CD4-positive, alpha-beta T cell treated with Interleukin-15 for 4 hours (primary cell): ENCODE data around the gene PGLYRP4.

Experiments used
- DNase-seq: peaks from one replicate; pipeline ENCODE4 v3.0.0-alpha.2; 2020; ENCODE audit warnings: low spot score

Gene PGLYRP4

GRCh38 chr1:153348511-153349362 is at the start of gene PGLYRP4:
TSS of gene PGLYRP4 (minus strand) at chr1:153348841. CDS start at chr1:153347932, 909 bp downstream.
- DNase-seq, result no peak

- DNase-seq, result no peak
These were observed 49.4 kb upstream of the PGLYRP4 start for GRCh38 chr1:153397924-153398651.

- no peak for DNase-seq
These were observed 48.6 kb upstream of the PGLYRP4 start for GRCh38 chr1:153397051-153397923.

GRCh38 chr1:153396461-153396860 is 47.8 kb upstream of the PGLYRP4 start:
- no peak for DNase-seq

GRCh38 chr1:153395776-153396175 is 47.1 kb upstream of the PGLYRP4 start:
- DNase-seq, result no peak

- DNase-seq, result no peak
These were observed 46.6 kb upstream of the PGLYRP4 start for GRCh38 chr1:153395136-153395685.

- no peak for DNase-seq
These were observed 45.8 kb upstream of the PGLYRP4 start for GRCh38 chr1:153394391-153394790.

- no peak for DNase-seq
These were observed 45.3 kb upstream of the PGLYRP4 start for GRCh38 chr1:153393926-153394325.

GRCh38 chr1:153392822-153393221 is 44.2 kb upstream of the PGLYRP4 start:
- no peak for DNase-seq

GRCh38 chr1:153392258-153392657 is 43.6 kb upstream of the PGLYRP4 start:
- no peak for DNase-seq

GRCh38 chr1:153390938-153391710 is 42.5 kb upstream of the PGLYRP4 start, which contains the start of gene S100A8:
TSS of gene S100A8 (minus strand) at chr1:153391073. CDS start at chr1:153390535, 538 bp downstream.
- no peak for DNase-seq

- no peak for DNase-seq
These were observed 41.6 kb upstream of the PGLYRP4 start for GRCh38 chr1:153389973-153390879.

- no peak for DNase-seq
These were observed 40.8 kb upstream of the PGLYRP4 start for GRCh38 chr1:153389401-153389800.

GRCh38 chr1:153387785-153388184 is 39.1 kb upstream of the PGLYRP4 start:
- no peak for DNase-seq

GRCh38 chr1:153387001-153387400 is 38.4 kb upstream of the PGLYRP4 start:
- no peak for DNase-seq

GRCh38 chr1:153386500-153386901 is 37.9 kb upstream of the PGLYRP4 start:
- DNase-seq, result peak; percentile 2

- DNase-seq, result no peak
These were observed 36.4 kb upstream of the PGLYRP4 start for GRCh38 chr1:153384958-153385580.

GRCh38 chr1:153380711-153381110 is 32.1 kb upstream of the PGLYRP4 start:
- DNase-seq, result no peak

- DNase-seq, result no peak
These were observed 30.9 kb upstream of the PGLYRP4 start for GRCh38 chr1:153379591-153379990.
